MV-4-11 (cell line): ENCODE measurements around the gene EZH1.
"Not testable (repeated sequence)": the region's sequence is repeated elsewhere in the genome, so short reads cannot be mapped to it uniquely, and the experiment has no call there.

Experiments used
- DNase-seq: peaks from one replicate; lab custom pipeline; 2025; lab: John Stamatoyannopoulos, UW

The EZH1 gene

DNA sequence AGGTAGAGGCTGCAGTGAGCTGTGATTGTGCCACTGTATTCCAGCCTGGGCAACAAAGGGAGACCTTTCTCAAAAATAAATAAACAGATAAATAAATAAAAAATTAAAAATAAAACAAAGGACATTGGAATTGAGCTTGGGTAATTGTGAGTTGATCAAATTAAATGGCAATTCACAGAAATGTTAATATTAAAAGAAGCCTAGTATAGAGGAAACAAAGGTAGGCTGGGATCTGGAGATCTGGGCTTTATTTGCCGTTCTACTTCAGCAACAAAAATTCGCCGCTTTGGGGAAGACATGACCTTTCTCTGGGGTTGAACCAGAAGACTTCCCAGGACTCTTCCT lies 28.1 kb upstream of the EZH1 start:
- no peak for DNase-seq

- DNase-seq = not testable (repeated sequence)
Observed at GRCh38 chr17:42769964-42770363, 25.1 kb upstream of the EZH1 start.

GRCh38 chr17:42768006-42768405 lies 23.2 kb upstream of the EZH1 start:
- DNase-seq = not testable (repeated sequence)

DNA sequence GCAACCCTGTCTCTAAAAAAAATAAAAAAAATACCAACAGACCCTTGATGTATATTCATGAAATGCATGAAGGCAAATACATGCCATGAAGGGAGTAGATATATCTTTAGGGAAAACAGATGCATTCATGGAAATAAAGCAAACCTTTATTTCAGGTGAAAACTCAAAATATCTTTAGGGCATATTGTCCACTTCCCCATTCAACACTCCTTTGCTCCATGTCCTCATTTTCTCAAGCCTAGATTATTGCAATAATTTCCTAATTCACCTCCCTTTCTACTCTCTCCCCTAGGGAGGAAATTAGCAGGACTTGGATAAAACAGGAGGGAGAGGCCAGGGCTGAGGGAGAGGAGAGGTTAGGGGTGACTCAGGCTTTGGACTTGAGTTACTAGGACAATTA lies 22.7 kb upstream of the EZH1 start:
- DNase-seq = no peak

GRCh38 chr17:42766124-42766523 lies 21.3 kb upstream of the EZH1 start:
- no peak for DNase-seq

DNA sequence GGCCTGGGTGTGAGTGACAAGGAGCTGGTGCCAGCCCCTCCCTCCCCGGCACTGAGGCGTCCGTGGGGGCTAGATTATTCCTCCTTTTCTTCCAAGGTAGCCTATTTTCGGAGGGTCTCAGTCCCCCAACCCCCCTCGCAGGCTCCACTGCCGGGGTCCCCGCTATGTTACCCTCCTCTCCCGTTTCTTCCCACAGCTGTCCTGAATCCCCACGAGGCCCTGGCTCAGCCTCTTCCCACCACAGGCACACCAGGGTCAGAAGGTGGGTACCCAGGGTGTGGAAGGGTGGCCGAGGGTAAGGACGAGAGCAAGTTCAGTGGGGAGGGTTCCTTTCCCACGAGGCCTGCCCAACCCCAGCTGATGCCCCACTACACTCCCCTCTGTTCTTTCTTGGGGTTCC lies 16.8 kb upstream of the EZH1 start:
- DNase-seq = no peak

DNA sequence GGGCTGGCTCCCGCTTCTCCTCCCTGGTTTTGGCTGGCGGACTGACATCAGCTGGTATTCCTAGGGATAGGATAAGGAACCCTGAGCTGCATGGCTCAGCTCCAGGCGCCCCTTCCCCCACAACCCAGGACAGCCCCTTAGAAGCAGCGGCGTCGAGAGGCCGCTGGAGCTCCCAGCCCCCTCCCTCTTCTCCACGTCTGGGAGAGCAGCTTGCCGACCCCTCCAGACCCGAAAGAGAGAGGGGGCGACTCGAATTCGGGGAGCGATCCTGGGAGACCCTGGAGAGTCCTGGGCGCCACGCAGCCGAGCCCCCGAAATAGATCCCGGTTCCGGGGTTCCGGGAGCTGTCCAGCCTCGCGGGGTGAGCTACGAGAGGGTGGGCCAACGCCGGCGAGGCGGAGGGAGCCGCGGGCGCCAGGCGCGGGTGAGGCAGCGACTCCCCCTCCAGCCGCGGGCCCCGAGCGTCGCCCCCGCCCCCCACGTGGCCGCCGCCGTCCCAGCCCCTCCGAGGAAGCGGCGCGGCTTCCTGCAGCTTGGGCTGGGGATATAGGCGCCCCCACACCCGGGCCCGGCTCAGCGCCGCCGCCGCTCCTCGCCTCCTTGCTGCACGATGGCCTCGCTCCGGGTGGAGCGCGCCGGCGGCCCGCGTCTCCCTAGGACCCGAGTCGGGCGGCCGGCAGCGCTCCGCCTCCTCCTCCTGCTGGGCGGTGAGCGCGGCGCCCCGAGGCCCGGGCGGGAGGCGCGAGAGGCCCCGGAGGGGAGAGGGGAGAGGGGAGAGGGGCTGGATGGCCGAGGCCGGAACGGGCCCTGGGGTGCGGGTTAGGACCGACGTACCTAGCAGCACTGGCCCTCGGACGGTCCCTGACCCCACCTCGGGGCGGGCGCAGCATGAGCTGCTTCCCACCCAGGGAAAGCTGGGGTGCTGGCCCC lies 16.1 kb upstream of the EZH1 start, which contains the start of gene RAMP2:
Gene RAMP2, plus strand, starts transcription at position 576 of the 930 bp plus-strand sequence. Its CDS starts 35 bp downstream, at position 611.
- DNase-seq = no peak

GRCh38 chr17:42759982-42760651 lies 15.3 kb upstream of the EZH1 start:
- DNase-seq = peak; percentile 88

- DNase-seq = no peak
Observed at GRCh38 chr17:42754782-42755181, 9.9 kb upstream of the EZH1 start.

- DNase-seq = no peak
Observed at GRCh38 chr17:42751628-42752027, 6.8 kb upstream of the EZH1 start.

DNA sequence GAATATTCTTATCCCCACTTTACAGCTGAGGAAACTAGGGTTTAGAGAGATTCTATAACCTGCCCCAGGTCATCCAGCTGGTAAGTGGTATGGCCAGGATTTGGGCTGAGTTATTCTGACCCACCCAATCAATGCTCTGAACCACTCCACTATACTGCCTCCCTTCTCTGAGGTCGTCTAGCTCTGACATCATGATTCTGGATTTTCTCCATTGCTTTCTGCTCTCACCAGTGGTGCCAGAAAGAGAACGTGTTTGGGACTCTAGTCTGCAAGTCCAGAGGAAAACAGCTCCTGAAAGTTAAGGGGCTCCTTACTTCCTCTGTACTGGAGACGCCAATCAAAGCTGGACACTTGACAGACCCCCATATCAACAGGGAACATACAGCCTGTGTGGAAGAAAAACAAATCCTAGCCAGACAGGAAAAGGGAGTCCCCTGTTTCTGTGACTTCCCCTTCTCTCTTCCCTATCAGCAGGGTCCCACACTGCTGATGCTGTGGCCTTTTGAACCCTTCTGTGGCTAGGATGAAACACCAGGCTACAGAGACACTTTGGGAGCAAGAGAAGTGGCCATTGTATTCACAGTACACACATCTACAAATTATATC lies 6.0 kb upstream of the EZH1 start:
- peak; percentile 74 for DNase-seq

GRCh38 chr17:42748908-42749798 lies 4.3 kb upstream of the EZH1 start:
- DNase-seq = no peak

- DNase-seq = no peak
Observed at GRCh38 chr17:42748202-42748907, 3.5 kb upstream of the EZH1 start.

GRCh38 chr17:42744283-42744805 lies 496 bp downstream of the EZH1 start:
- peak; percentile 50 for DNase-seq

GRCh38 chr17:42743595-42744282 lies 1.1 kb downstream of the EZH1 start:
- DNase-seq = no peak

DNA sequence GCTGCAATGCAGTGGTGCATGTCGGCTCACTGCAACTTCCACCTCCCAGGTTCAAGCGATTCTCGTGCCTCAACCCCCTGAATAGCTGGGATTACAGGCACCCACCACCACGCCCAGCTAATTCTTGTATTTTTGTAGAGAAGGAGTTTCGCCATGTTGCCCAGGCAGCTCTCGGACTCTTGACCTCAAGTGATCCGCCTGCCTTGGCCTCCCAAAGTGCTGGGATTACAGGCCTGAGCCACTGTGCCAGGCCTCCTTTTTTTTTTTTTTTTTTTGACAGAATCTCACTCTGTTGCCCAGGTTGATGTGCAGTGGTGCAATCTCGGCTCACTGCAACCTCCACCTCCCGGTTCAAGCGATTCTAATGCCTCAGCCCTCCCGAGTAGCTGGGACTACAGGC lies 1.9 kb downstream of the EZH1 start:
- not testable (repeated sequence) for DNase-seq

DNA sequence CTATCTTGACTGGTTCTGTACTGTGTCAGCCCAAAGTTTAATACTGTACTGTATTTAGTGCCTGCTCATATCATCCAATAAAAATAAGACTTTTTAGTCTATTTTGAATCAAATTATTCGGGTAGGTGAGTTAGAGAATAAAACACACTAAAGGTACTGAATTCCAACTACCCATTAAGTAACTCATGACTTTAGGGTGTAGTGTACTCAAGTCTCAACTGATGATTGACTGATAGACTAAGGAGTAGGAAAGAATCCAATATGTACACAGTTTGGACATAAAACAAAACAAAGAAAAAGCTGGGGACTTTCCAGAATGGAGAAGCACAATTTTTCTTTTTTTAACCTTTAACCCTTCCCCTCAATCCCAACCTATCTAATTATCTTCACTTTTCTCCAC lies 4.1 kb downstream of the EZH1 start:
- no peak for DNase-seq

- DNase-seq = no peak
Observed at GRCh38 chr17:42725143-42725542, 19.7 kb downstream of the EZH1 start.

DNA sequence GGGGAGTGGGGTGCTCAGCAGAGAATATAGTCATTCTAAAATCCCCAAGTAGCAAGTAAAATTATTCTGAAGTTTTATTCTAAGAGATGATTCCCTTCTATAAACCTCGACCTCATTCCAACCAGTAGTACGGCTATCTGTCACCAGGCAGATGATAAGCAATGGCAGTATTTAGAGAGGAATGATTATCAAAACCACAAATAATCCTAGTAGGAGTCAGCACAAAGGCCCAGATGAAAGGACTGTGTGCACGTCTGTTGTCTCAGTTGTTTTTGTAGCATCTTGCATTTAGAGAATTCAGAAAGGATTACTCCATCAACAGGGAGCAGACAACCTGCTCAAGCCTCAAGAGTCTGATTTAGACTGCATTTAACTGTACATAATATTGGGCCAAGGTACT lies 21.2 kb downstream of the EZH1 start:
- no peak for DNase-seq

GRCh38 chr17:42720996-42721583 lies 23.8 kb downstream of the EZH1 start:
- DNase-seq = peak; percentile 58
